Activated gamma-delta T cell treated with Interleukin-2 at 50 U/mL for 16 hours (primary cell): ENCODE results near the gene SCEL.

ENCODE experiments used
- DNase-seq: peaks from one replicate; pipeline ENCODE4 v3.0.0-alpha.2; 2020

Gene SCEL

GRCh38 chr13:77522444-77522843 lies 13.1 kb upstream of the SCEL start:
- no peak for DNase-seq

GRCh38 chr13:77523386-77523785 lies 12.1 kb upstream of the SCEL start:
- DNase-seq: no peak

- DNase-seq: no peak
These were observed 11.4 kb upstream of the SCEL start for GRCh38 chr13:77523834-77524728.

GRCh38 chr13:77528414-77528813 lies 7.1 kb upstream of the SCEL start:
- no peak for DNase-seq

- DNase-seq: no peak
These were observed 6.5 kb upstream of the SCEL start for GRCh38 chr13:77528834-77529500.

GRCh38 chr13:77529501-77529840 lies 6.0 kb upstream of the SCEL start:
- no peak for DNase-seq

GRCh38 chr13:77530875-77531274 lies 4.6 kb upstream of the SCEL start:
- DNase-seq: no peak

GRCh38 chr13:77532983-77533382 lies 2.5 kb upstream of the SCEL start:
- no peak for DNase-seq

GRCh38 chr13:77533875-77534788 lies 1.4 kb upstream of the SCEL start:
- DNase-seq: no peak

GRCh38 chr13:77536358-77536757 lies 852 bp downstream of the SCEL start:
- DNase-seq: no peak

- no peak for DNase-seq
These were observed 1.9 kb downstream of the SCEL start for GRCh38 chr13:77537289-77537919.

GRCh38 chr13:77543711-77544110 lies 8.2 kb downstream of the SCEL start:
- DNase-seq: no peak

- DNase-seq: no peak
These were observed 8.8 kb downstream of the SCEL start for GRCh38 chr13:77544355-77544754.

- DNase-seq: no peak
These were observed 9.3 kb downstream of the SCEL start for GRCh38 chr13:77544758-77545338.

- no peak for DNase-seq
These were observed 10.3 kb downstream of the SCEL start for GRCh38 chr13:77545626-77546412.

- no peak for DNase-seq
These were observed 12.6 kb downstream of the SCEL start for GRCh38 chr13:77548095-77548494.

GRCh38 chr13:77548594-77548993 lies 13.1 kb downstream of the SCEL start:
- no peak for DNase-seq

GRCh38 chr13:77554069-77554468 lies 18.6 kb downstream of the SCEL start:
- no peak for DNase-seq

- DNase-seq: no peak
These were observed 19.7 kb downstream of the SCEL start for GRCh38 chr13:77555246-77555645.

GRCh38 chr13:77558016-77558415 lies 22.5 kb downstream of the SCEL start:
- DNase-seq: no peak

GRCh38 chr13:77563111-77563510 lies 27.6 kb downstream of the SCEL start:
- DNase-seq: no peak

GRCh38 chr13:77565635-77566034 lies 30.1 kb downstream of the SCEL start:
- no peak for DNase-seq
